ENCODE data around the gene MAP4K5. TPM values are rescaled to one million over a fixed set of nuclear protein-coding genes. Genes with fewer than 3 reads are reported as not detected.
"Not testable (repeated sequence)": the region's sequence is repeated elsewhere in the genome, so short reads cannot be mapped to it uniquely, and the experiment has no call there.

Gene MAP4K5
- total RNA-seq, 1 experiment from 2014 or later: 48.4 TPM

DNA sequence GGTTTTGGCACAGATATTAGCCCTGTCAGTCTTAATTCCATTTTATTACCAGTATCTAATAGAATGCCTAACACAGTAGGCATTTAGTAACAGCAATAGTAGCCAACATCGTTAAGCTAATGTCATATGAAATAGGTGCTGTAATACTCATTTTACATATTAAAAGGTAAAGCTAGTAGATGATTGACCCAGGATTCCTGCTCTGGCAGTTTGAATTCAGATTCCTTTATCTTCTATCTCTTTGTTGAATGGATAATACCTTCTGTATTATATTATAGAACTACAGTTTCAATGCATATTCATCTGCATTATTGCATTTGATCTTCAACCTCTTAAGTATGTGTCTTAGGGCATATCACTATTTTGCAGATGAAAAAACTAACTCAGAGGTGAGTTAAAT lies 30.5 kb upstream of the MAP4K5 start:
- H3K4me3 Mint-ChIP-seq (ENCODE audit: unreplicated experiment): no peak overlapping the region
- H3K36me3 ChIP-seq (ENCODE audit: control insufficient read depth, insufficient read depth, low read length): no peaks in the 10 kb centered on the region
- H3K4me1 ChIP-seq: no peaks in the 10 kb centered on the region
- no peak for DNase-seq
- no peaks in the 10 kb centered on the region for H3K36me3 Mint-ChIP-seq (ENCODE audit: insufficient read depth, unreplicated experiment)
- ChIA-PET POLR2A (no interaction called here), CTCF (no interaction called here)
- no peaks in the 10 kb centered on the region for H3K9me3 Mint-ChIP-seq (ENCODE audit: unreplicated experiment)
- TF ChIP-seq, protein P1, sequence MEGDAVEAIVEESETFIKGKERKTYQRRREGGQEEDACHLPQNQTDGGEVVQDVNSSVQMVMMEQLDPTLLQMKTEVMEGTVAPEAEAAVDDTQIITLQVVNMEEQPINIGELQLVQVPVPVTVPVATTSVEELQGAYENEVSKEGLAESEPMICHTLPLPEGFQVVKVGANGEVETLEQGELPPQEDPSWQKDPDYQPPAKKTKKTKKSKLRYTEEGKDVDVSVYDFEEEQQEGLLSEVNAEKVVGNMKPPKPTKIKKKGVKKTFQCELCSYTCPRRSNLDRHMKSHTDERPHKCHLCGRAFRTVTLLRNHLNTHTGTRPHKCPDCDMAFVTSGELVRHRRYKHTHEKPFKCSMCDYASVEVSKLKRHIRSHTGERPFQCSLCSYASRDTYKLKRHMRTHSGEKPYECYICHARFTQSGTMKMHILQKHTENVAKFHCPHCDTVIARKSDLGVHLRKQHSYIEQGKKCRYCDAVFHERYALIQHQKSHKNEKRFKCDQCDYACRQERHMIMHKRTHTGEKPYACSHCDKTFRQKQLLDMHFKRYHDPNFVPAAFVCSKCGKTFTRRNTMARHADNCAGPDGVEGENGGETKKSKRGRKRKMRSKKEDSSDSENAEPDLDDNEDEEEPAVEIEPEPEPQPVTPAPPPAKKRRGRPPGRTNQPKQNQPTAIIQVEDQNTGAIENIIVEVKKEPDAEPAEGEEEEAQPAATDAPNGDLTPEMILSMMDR (IDR thresholded peaks at IDR 0.05; ENCODE audit: insufficient read depth in 1 of 2, low read depth in 1 of 2, low read length in 1 of 2, severe bottlenecking in 1 of 2, unreplicated experiment in 1 of 2): no peak
- H3K9me3 ChIP-seq: no peaks in the 10 kb centered on the region
- H3K4me1 Mint-ChIP-seq (ENCODE audit: low read depth, unreplicated experiment): no peaks in the 10 kb centered on the region
- H3K27me3 Mint-ChIP-seq (ENCODE audit: insufficient read depth, unreplicated experiment): peaks cover 13% of the 10 kb centered on the region
- no peaks in the 10 kb centered on the region; the same call in none of the 2 replicates for H3K27me3 ChIP-seq (replicated peaks; ENCODE audit: control insufficient read depth, insufficient read depth, low read length)
- BruUV-seq (replicated peaks): no TSS peak
- H3K27ac Mint-ChIP-seq (ENCODE audit: unreplicated experiment): no peak overlapping the region
- intact Hi-C loops (cut with micrococcal nuclease; ENCODE audit: unreplicated experiment): no loop called here
- no peak overlapping the region for H3K4me3 ChIP-seq (ENCODE audit: low read depth, low read length)

GRCh38 chr14:50560931-50561285 lies 28.5 kb upstream of the MAP4K5 start:
- H3K27me3 ChIP-seq (replicated peaks; ENCODE audit: control insufficient read depth, insufficient read depth, low read length): no peaks in the 10 kb centered on the region; the same call in none of the 2 replicates
- H3K9me3 Mint-ChIP-seq (ENCODE audit: unreplicated experiment): no peaks in the 10 kb centered on the region
- peak overlapping the region; percentile 74 for H3K4me3 Mint-ChIP-seq (ENCODE audit: unreplicated experiment)
- peak overlapping the region; percentile 64 for H3K4me3 ChIP-seq (ENCODE audit: low read depth, low read length)
- intact Hi-C loops (cut with micrococcal nuclease; ENCODE audit: unreplicated experiment): no loop called here
- no peaks in the 10 kb centered on the region for H3K36me3 Mint-ChIP-seq (ENCODE audit: insufficient read depth, unreplicated experiment)
- no TSS peak for BruUV-seq (replicated peaks)
- H3K27ac Mint-ChIP-seq (ENCODE audit: unreplicated experiment): no peak overlapping the region
- H3K4me1 Mint-ChIP-seq (ENCODE audit: low read depth, unreplicated experiment): no peaks in the 10 kb centered on the region
- H3K27me3 Mint-ChIP-seq (ENCODE audit: insufficient read depth, unreplicated experiment): peaks cover 16% of the 10 kb centered on the region
- no peaks in the 10 kb centered on the region for H3K9me3 ChIP-seq
- H3K36me3 ChIP-seq (ENCODE audit: control insufficient read depth, insufficient read depth, low read length): no peaks in the 10 kb centered on the region
- CTCF ChIA-PET: interaction anchor here (1.0 kb wide), 2 partner anchors 13 to 215 kb away, joined by 3 to 4 read pairs; no protein-coding TSS in a partner anchor
- POLR2A ChIA-PET: no interaction called here
- no peaks in the 10 kb centered on the region for H3K4me1 ChIP-seq
- TF ChIP-seq, protein P1 (IDR thresholded peaks at IDR 0.05; ENCODE audit: insufficient read depth in 1 of 2, low read depth in 1 of 2, low read length in 1 of 2, severe bottlenecking in 1 of 2, unreplicated experiment in 1 of 2): no peak
- peak; percentile 39 to 41 for DNase-seq

- Histone ChIP-seq H3K36me3 (ENCODE audit: control insufficient read depth, insufficient read depth, low read length) (no peaks in the 10 kb centered on the region), H3K9me3 (no peaks in the 10 kb centered on the region), H3K4me3 (ENCODE audit: low read depth, low read length) (peak within 1 kb of the TSS; percentile 64), H3K4me1 (no peaks in the 10 kb centered on the region), H3K27me3 (replicated peaks; ENCODE audit: control insufficient read depth, insufficient read depth, low read length) (no peaks in the 10 kb centered on the region; the same call in none of the 2 replicates)
- TF ChIP-seq, protein P1 (IDR thresholded peaks at IDR 0.05; ENCODE audit: insufficient read depth in 1 of 2, low read depth in 1 of 2, low read length in 1 of 2, severe bottlenecking in 1 of 2, unreplicated experiment in 1 of 2): no peak
- peak; percentile 61 to 68 for DNase-seq
- no peaks in the 10 kb centered on the region for H3K9me3 Mint-ChIP-seq (ENCODE audit: unreplicated experiment)
- H3K27ac Mint-ChIP-seq (ENCODE audit: unreplicated experiment): no peak within 1 kb of the TSS
- H3K36me3 Mint-ChIP-seq (ENCODE audit: insufficient read depth, unreplicated experiment): no peaks in the 10 kb centered on the region
- CTCF ChIA-PET: interaction anchor here (0.6 to 1.0 kb wide), 4 partner anchors 9 to 216 kb away, joined by 3 to 4 read pairs (median 3); no protein-coding TSS in a partner anchor
- POLR2A ChIA-PET: interaction anchor here (0.6 kb wide), 1 partner anchor 107 kb away, joined by 4 read pairs; no protein-coding TSS in a partner anchor
- no TSS peak for BruUV-seq (replicated peaks)
- H3K27me3 Mint-ChIP-seq (ENCODE audit: insufficient read depth, unreplicated experiment): peaks cover 19% of the 10 kb centered on the region
- H3K4me3 Mint-ChIP-seq (ENCODE audit: unreplicated experiment): peak within 1 kb of the TSS; percentile 74
- H3K4me1 Mint-ChIP-seq (ENCODE audit: low read depth, unreplicated experiment): no peaks in the 10 kb centered on the region
- intact Hi-C loops (cut with micrococcal nuclease; ENCODE audit: unreplicated experiment): no loop called here
Measured at GRCh38 chr14:50559990-50560930, 27.9 kb upstream of the MAP4K5 start, which contains the start of gene ATL1. Gene ATL1, plus strand, starts transcription at chr14:50560145. Its CDS starts 121 bp downstream, at chr14:50560266.

DNA sequence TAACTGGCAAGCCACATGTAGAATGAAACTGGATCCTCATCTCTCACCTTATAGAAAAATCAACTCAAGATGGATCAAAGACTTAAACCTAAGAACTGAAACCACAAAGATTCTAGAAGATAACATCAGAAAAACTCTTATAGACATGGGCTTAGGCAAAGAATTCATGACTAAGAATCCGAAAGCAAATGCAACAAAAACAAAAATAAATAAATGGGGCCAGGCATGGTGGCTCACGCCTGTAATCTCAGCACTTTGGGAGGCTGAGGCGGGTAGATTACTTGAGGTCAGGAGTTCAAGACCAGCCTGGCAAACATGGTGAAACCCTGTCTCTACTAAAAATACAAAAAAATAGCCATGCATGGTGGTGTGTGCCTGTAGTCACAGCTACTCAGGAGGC lies 20.4 kb upstream of the MAP4K5 start:
- intact Hi-C loops (cut with micrococcal nuclease; ENCODE audit: unreplicated experiment); DNase-seq; H3K36me3 ChIP-seq (ENCODE audit: control insufficient read depth, insufficient read depth, low read length); H3K9me3 Mint-ChIP-seq (ENCODE audit: unreplicated experiment); H3K4me1 ChIP-seq; H3K27ac Mint-ChIP-seq (ENCODE audit: unreplicated experiment); H3K4me3 Mint-ChIP-seq (ENCODE audit: unreplicated experiment); CTCF ChIA-PET; H3K4me3 ChIP-seq (ENCODE audit: low read depth, low read length); H3K9me3 ChIP-seq; H3K4me1 Mint-ChIP-seq (ENCODE audit: low read depth, unreplicated experiment); H3K27me3 ChIP-seq (replicated peaks; ENCODE audit: control insufficient read depth, insufficient read depth, low read length); BruUV-seq (replicated peaks); H3K36me3 Mint-ChIP-seq (ENCODE audit: insufficient read depth, unreplicated experiment): not testable (repeated sequence)
- H3K27me3 Mint-ChIP-seq (ENCODE audit: insufficient read depth, unreplicated experiment): peaks cover 28% of the 10 kb centered on the region
- POLR2A ChIA-PET: interaction anchor here (0.6 kb wide), 1 partner anchor 240 kb away, joined by 4 read pairs; no protein-coding TSS in a partner anchor

Data from Caco-2 (cell line).